ENCODE results near the gene MAG.

DNA sequence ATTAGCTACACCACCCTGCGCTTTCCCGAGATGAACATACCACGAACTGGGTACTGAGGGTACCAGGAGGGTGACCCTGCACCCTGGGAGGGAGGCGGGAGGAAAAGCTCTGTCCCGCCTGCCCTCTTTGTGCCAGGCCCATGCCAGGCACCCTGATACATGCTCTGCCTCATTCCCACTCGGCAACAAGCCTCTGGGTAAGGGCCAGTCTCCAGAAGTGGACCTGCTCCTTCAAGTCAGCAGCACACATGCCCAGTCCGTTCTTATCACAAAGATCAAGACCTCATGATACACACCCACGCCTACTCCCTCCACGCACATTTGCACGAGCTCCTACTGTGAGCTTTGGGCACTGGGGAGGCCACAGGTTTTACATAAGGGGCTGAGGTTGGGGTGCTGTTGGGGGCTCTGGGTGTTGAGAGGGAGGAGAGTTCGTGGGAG, 53.7 kb downstream of the MAG start:
- TF ChIP-seq, protein P1, sequence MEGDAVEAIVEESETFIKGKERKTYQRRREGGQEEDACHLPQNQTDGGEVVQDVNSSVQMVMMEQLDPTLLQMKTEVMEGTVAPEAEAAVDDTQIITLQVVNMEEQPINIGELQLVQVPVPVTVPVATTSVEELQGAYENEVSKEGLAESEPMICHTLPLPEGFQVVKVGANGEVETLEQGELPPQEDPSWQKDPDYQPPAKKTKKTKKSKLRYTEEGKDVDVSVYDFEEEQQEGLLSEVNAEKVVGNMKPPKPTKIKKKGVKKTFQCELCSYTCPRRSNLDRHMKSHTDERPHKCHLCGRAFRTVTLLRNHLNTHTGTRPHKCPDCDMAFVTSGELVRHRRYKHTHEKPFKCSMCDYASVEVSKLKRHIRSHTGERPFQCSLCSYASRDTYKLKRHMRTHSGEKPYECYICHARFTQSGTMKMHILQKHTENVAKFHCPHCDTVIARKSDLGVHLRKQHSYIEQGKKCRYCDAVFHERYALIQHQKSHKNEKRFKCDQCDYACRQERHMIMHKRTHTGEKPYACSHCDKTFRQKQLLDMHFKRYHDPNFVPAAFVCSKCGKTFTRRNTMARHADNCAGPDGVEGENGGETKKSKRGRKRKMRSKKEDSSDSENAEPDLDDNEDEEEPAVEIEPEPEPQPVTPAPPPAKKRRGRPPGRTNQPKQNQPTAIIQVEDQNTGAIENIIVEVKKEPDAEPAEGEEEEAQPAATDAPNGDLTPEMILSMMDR (conservative IDR thresholded peaks at IDR 0.05; ENCODE audit: low read length): no peak
- TF ChIP-seq EZH2phosphoT487 (IDR thresholded peaks at IDR 0.05; ENCODE audit: borderline replicate concordance): no peak
